Anterior cingulate cortex (tissue), 58 donors: ENCODE results near the gene EVL.
A peak's percentile ranks its signal among the peaks of the same experiment; 100 is the strongest.
"Not testable (repeated sequence)": the region's sequence is repeated elsewhere in the genome, so short reads cannot be mapped to it uniquely, and the experiment has no call there.

Experiments
- DNase-seq, 58 donors: peaks; one replicate each; lab custom pipeline; 2025; lab: John Stamatoyannopoulos, UW

The EVL gene

GRCh38 chr14:100065111-100065871, at the start of gene EVL:
EVL (plus strand) TSS chr14:100065422; CDS start chr14:100065501, 79 bp downstream.
- DNase-seq: no peak

- DNase-seq: no peak
Measured at GRCh38 chr14:100017553-100017952, 47.7 kb upstream of the EVL start.

- DNase-seq: no peak
Measured at GRCh38 chr14:100018054-100018453, 47.2 kb upstream of the EVL start.

- no peak for DNase-seq
Measured at GRCh38 chr14:100018482-100018881, 46.7 kb upstream of the EVL start.

- peak in 27 of 58 donors; percentile 12 to 61 (median 26) for DNase-seq
Measured at GRCh38 chr14:100019156-100019744, 46.0 kb upstream of the EVL start.

- no peak for DNase-seq
Measured at GRCh38 chr14:100020629-100021028, 44.6 kb upstream of the EVL start.

- DNase-seq: no peak
Measured at GRCh38 chr14:100022772-100023451, 42.3 kb upstream of the EVL start.

- DNase-seq: no peak
Measured at GRCh38 chr14:100025111-100025510, 40.1 kb upstream of the EVL start.

- no peak for DNase-seq
Measured at GRCh38 chr14:100027771-100028490, 37.3 kb upstream of the EVL start.

GRCh38 chr14:100028990-100029677, 36.1 kb upstream of the EVL start:
- DNase-seq: no peak

GRCh38 chr14:100030006-100030405, 35.2 kb upstream of the EVL start:
- DNase-seq: not testable (repeated sequence)

GRCh38 chr14:100030452-100031153, 34.6 kb upstream of the EVL start:
- DNase-seq: peak in 3 of 58 donors; percentile 3 to 35 (median 20)

GRCh38 chr14:100031506-100032281, 33.5 kb upstream of the EVL start:
- peak in 6 of 58 donors; percentile 3 to 26 (median 20) for DNase-seq

- no peak for DNase-seq
Measured at GRCh38 chr14:100032738-100033137, 32.5 kb upstream of the EVL start.

GRCh38 chr14:100033347-100034075, 31.7 kb upstream of the EVL start:
- DNase-seq: no peak

GRCh38 chr14:100034468-100034867, 30.8 kb upstream of the EVL start:
- DNase-seq: no peak

- DNase-seq: no peak
Measured at GRCh38 chr14:100034961-100035500, 30.2 kb upstream of the EVL start.

GRCh38 chr14:100035700-100036099, 29.5 kb upstream of the EVL start:
- DNase-seq: no peak
